HG02981 (cell line): ENCODE data around the gene TMEM219.
"Not testable (repeated sequence)": the region's sequence is repeated elsewhere in the genome, so short reads cannot be mapped to it uniquely, and the experiment has no call there.

ENCODE experiments used
- ATAC-seq: cut with Tn5 transposase; IDR thresholded peaks from one replicate; pipeline ENCODE4 v1.9.1; 2021; ENCODE audit warnings: mild to moderate bottlenecking, moderate library complexity; ENCODE audit not compliant: unreplicated experiment

TMEM219 gene

DNA sequence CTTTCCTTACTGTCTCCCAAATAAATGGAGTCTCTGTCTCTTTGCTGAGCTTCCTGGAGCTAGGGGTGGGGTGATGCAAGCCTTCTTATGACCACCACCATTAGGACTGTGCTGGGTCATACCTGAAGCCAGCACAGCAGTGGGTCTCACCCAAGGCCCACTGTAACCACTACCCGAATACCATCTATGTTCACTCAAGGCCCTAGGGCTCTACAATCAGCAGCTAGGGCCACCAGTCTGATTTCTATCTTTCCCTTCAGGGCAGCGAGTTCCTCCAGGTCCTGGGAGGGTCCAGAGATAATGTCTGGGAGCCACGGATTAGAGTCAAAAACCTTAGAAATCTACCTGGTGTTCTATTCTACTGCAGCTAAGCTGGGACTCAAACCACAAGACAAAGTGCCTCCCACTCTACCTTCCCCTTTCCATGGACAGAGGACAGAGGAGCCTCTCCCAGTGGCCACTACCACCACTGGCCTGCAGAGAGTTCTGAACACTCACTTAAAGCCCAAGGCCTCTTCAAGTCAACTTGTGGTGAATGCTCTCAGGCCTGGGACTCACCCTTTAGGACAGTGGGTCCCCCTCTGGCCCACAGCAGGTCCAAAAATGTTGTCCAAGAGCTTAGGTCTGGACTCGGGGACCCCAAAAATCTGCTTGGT lies 10.9 kb upstream of the TMEM219 start:
- ATAC-seq: no peak

- no peak for ATAC-seq
These were observed 10.1 kb upstream of the TMEM219 start for GRCh38 chr16:29951625-29952365.

DNA sequence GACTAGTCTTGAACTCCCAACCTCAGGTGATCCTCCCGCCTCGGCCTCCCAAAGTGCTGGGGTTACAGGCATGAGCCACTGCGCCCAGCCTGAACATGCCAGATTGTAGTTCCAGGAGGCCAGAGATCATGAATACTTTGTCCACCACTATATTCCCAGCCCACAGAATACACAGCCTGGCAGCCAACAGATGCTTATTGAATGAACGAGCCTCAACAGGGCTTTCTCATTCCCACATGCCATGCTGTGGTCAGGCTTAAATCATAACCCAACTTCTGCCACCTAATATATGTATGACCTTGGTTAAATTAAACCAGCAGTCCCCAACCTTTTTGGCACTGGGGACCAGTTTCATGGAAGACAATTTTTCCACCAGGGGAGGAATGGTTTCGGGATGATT lies 3.1 kb upstream of the TMEM219 start:
- ATAC-seq: no peak

GRCh38 chr16:29959293-29959692 lies 2.6 kb upstream of the TMEM219 start:
- ATAC-seq: no peak

DNA sequence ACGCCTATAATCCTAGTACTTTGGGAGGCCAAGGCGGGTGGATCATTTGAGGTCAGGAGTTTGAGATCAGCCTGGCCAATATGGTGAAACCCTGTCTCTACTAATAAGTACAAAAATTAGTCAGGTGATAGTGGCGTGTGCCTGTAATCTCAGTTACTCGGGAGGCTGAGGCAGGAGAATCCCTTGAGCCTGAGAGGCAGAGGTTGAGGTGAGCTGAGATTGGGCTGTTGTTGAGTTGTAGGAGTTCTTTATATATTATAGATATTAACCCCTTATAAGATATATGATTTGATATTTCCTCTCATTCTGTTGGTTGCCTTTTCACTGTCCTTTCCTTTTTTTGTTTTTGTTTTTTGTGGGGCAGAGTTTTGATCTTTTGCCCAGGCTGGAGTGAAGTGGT lies 2.1 kb upstream of the TMEM219 start:
- not testable (repeated sequence) for ATAC-seq

GRCh38 chr16:29961127-29961478 lies 776 bp upstream of the TMEM219 start:
- no peak for ATAC-seq

- ATAC-seq: no peak
These were observed 590 bp downstream of the TMEM219 start for GRCh38 chr16:29962344-29962994.

DNA sequence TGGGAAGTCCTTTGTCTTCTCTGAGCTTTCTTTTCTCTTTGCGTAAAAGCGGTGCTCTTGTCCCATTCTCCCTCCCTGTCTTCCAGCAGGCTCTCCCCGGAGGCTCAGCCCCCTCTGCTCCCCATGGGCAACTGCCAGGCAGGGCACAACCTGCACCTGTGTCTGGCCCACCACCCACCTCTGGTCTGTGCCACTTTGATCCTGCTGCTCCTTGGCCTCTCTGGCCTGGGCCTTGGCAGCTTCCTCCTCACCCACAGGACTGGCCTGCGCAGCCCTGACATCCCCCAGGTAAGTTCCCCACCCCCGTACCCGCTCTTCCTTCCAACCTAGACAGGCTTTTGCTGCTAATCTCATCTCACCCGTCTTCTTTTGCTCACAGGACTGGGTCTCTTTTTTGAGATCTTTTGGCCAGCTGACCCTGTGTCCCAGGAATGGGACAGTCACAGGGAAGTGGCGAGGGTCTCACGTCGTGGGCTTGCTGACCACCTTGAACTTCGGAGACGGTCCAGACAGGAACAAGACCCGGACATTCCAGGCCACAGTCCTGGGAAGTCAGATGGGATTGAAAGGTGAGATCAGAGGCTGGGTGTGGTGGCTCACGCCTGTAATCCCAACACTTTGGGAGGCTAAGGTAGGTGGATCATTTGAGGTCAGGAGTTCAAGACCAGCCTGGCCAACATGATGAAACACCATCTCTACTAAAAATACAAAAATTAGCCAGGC lies 1.3 kb downstream of the TMEM219 start:
- ATAC-seq: no peak

- ATAC-seq: no peak
These were observed 6.3 kb downstream of the TMEM219 start for GRCh38 chr16:29968205-29968604.

DNA sequence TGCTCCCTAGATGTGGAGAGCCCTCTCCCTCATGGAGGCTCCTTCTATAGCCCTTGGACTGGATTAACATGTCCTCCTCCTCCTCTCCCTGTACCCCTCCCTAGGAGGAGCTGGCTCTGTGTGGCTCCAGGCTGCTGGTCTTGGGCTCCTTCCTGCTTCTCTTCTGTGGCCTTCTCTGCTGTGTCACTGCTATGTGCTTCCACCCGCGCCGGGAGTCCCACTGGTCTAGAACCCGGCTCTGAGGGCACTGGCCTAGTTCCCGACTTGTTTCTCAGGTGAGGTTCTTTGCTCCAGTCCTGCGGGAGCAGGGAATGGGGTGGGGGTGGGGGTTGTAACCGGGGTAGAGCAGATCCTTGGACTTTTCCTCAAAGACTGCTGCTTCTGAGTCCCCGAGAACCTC lies 9.4 kb downstream of the TMEM219 start:
- ATAC-seq: no peak

GRCh38 chr16:29972500-29972899 lies 10.6 kb downstream of the TMEM219 start:
- ATAC-seq: no peak

GRCh38 chr16:29972992-29973383 lies 11.1 kb downstream of the TMEM219 start:
- no peak for ATAC-seq

GRCh38 chr16:29973384-29974246 lies 11.7 kb downstream of the TMEM219 start, which contains the start of gene TAOK2:
Gene TAOK2, plus strand, starts transcription at chr16:29973868. Its CDS starts 3,905 bp downstream, at chr16:29977773.
- peak; percentile 86 for ATAC-seq

DNA sequence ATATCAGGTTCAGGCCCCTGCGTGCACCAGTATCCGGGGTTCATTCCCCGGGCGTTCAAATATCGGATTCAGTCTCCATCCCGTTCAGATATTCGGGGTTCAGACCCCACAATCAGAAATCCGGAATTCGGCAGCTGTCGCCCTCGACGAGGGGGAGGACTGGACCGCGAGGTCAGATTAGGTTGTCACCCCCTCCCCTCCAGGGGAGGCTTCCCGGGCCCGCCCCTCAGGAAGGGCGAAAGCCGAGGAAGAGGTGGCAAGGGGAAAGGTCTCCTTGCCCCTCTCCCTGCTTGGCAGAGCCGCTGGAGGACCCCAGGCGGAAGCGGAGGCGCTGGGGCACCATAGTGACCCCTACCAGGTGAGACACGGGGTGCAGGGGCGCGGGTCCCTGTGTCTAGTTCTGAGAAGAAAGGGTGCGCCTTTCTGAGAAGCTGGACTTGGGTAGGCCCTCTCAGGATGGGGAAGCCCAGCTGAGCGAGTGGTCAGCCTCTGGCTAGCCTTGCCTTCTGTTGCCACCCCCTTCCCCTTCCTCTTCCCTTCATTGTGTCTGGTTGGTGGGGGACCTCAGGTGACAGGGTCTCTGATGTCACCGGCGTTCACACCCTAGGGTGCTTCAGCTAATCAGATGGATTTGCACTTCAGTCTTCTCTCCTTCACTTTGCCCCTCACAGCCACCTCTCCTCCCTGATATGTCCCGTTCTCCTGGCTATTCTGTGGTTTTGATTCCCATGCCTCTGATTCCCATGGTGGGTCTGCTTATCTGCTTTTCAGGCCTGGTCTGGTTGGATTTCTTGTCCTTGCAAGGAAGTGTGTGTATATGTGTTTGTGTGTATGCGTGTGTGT lies 12.6 kb downstream of the TMEM219 start:
- ATAC-seq: no peak

DNA sequence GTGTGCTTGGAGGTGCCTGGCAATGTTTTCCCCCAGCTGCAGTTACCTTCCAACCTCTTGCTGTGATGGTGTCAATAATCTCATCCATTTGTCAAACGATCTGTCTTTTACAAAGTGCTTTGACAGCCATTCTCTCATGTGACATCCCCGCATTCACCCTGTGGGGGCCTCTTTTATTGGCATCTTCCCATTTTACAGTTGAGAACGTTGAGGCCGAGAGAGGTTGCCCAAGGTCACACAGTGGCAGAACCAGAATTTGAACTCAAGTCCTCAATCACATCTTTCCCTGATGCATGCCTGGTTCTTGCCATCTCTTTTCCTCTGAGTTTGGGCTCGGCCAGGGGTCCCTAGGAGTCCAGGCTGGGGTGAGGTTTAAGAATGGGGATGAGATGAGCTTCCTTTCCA lies 13.3 kb downstream of the TMEM219 start:
- ATAC-seq: no peak

DNA sequence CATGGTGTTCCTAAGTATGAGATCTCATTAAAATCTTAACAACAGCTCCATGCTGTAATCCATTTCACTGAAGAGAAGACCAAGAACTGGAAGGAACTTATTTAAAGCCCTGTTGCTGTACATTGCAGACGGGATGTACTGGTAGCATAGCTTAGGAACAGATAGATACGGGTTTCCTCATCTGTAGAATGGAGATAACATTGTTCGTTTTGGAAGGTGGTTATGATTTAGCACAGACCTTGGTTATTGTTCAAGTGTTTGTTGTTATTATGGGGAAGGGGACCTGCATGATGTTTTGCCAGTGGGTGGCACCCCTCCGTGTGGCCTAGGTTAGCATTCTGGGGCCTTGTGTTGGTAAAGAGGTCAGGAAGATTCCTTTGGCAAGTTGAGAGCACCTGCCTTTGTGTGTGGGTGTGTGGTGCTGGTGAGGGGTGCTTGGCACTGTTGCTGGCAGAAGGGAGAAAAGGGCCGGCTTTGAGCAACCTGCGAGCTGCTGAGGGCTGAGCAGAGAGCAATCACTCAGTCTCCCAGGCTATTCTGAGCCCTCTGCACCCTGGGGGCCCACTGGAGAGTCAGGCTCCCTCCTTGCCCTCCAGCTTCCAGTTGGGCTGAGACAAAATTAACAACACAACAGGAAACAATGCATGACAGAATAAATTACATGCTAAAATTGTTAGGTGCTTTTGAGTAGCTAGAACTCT lies 14.1 kb downstream of the TMEM219 start:
- no peak for ATAC-seq

GRCh38 chr16:29977063-29977825 lies 15.4 kb downstream of the TMEM219 start:
- ATAC-seq: no peak

GRCh38 chr16:29978081-29978480 lies 16.2 kb downstream of the TMEM219 start:
- no peak for ATAC-seq
